Esophagus (tissue), 2 donors: ENCODE results near the gene RBM33. TPM values are rescaled to one million over a fixed set of nuclear protein-coding genes. Genes with fewer than 3 reads are reported as not detected.
A peak's percentile ranks its signal among the peaks of the same experiment; 100 is the strongest.

Experiments
- H3K27ac ChIP-seq, 2 donors: one replicate each; pipeline ENCODE4 v1.5.1; 2013; ENCODE audit warnings: low read depth in 2 of 2, mild to moderate bottlenecking in 2 of 2, inconsistent platforms in 1 of 2, low read length in 1 of 2, moderate library complexity in 1 of 2
- H3K27me3 ChIP-seq, 2 donors: one replicate each; pipeline ENCODE4 v1.6.1; 2013; ENCODE audit warnings: low read length in 2 of 2, control low read depth in 1 of 2, mild to moderate bottlenecking in 1 of 2; ENCODE audit not compliant: insufficient read depth in 2 of 2, control insufficient read depth in 1 of 2
- H3K36me3 ChIP-seq, 2 donors: one replicate each; pipeline ENCODE4 v1.6.1; 2013; ENCODE audit warnings: low read length in 1 of 2; ENCODE audit not compliant: control insufficient read depth in 2 of 2, insufficient read depth in 2 of 2
- H3K4me1 ChIP-seq, 2 donors: one replicate each; pipeline ENCODE4 v1.6.1; 2013; ENCODE audit warnings: low read length in 1 of 2; ENCODE audit not compliant: control insufficient read depth in 2 of 2, insufficient read depth in 2 of 2
- H3K4me3 ChIP-seq, 2 donors: one replicate each; pipeline ENCODE4 v1.5.1; 2013; ENCODE audit warnings: low read length in 2 of 2, mild to moderate bottlenecking in 2 of 2, low read depth in 1 of 2, moderate library complexity in 1 of 2
- H3K9me3 ChIP-seq, 2 donors: one replicate each; pipeline ENCODE4 v1.6.1; 2013; ENCODE audit warnings: mild to moderate bottlenecking in 2 of 2, low read depth in 1 of 2, low read length in 1 of 2, moderate library complexity in 1 of 2; ENCODE audit not compliant: control insufficient read depth in 2 of 2, insufficient read depth in 1 of 2
- WGBS, 2 donors: extraction: QIAGEN DNeasy Blood & Tissue Kit; methylation state at CpG; one replicate each; pipeline ENCODE4 v1.1.7; 2013; 5-methylcytosine and 5-hydroxymethylcytosine counted together
- polyA plus RNA-seq, 2 donors: library from polyadenylated mRNA; stranded (reverse); fragments of 200-250 nt; gene quantifications; one replicate each; pipeline ENCODE4 v1.2.3, GENCODE V29; 2013
- donor health status: healthy with polysubstance abuse.
- donor health status: Bipolar disorder and iron deficiency.

Gene RBM33
- polyA plus RNA-seq, 2 donors: 11.6 to 25.6 TPM

DNA sequence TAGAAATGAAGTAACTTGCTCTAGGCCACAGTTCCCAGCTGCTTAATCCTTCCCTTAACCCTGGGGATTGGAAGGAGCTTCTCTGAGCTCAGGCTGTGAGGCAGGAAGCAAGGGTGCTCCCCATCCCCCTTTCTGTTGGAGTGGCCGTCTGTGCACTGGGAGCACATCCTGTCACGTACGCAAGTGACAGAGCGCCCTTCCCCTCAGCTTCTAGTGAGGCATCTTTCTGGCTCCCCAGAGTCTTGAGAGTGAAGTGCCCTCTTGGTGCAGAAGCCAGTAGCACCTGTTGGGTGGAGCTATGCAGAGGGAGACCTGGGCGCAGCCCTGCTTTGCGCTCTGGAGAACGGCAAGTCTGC, 120.0 kb downstream of the RBM33 start:
- Histone ChIP-seq H3K4me1 (peaks cover 0 to 3% of the 10 kb centered on the region in 2 donors), H3K27ac (peak overlapping the region in 1 of 2 donors; percentile 24), H3K27me3 (no peaks in the 10 kb centered on the region), H3K4me3 (no peak overlapping the region), H3K9me3 (no peaks in the 10 kb centered on the region), H3K36me3 (peaks cover 24 to 32% of the 10 kb centered on the region in 2 donors)
- 78 to 80% methylated on average over 7 of the region's 7 CpGs for WGBS, 2 donors

- H3K36me3 ChIP-seq: peaks cover 30 to 34% of the 10 kb centered on the region in 2 donors
- no peak overlapping the region for H3K27ac ChIP-seq
- no peak overlapping the region for H3K4me3 ChIP-seq
- H3K4me1 ChIP-seq: peaks cover 0 to 3% of the 10 kb centered on the region in 2 donors
- no peaks in the 10 kb centered on the region for H3K9me3 ChIP-seq
- no peaks in the 10 kb centered on the region for H3K27me3 ChIP-seq
- 81 to 84% methylated on average over 8 of the region's 8 CpGs for WGBS, 2 donors
Measured at GRCh38 chr7:155765458-155765857, 121.0 kb downstream of the RBM33 start.

GRCh38 chr7:155766386-155766785, 121.9 kb downstream of the RBM33 start:
- Histone ChIP-seq H3K27me3 (no peaks in the 10 kb centered on the region), H3K9me3 (no peaks in the 10 kb centered on the region), H3K27ac (no peak overlapping the region), H3K4me1 (peaks cover 0 to 3% of the 10 kb centered on the region in 2 donors), H3K4me3 (no peak overlapping the region), H3K36me3 (peaks cover 32 to 34% of the 10 kb centered on the region in 2 donors)
- 86 to 89% methylated on average over 12 of the region's 12 CpGs for WGBS, 2 donors

GRCh38 chr7:155766966-155767916, 122.8 kb downstream of the RBM33 start:
- H3K36me3 ChIP-seq: peaks cover 34 to 35% of the 10 kb centered on the region in 2 donors
- WGBS, 2 donors: 83 to 88% methylated on average over 12 of the region's 12 CpGs
- no peak overlapping the region for H3K4me3 ChIP-seq
- H3K4me1 ChIP-seq: peaks cover 0 to 3% of the 10 kb centered on the region in 2 donors
- H3K27me3 ChIP-seq: no peaks in the 10 kb centered on the region
- H3K27ac ChIP-seq: no peak overlapping the region
- no peaks in the 10 kb centered on the region for H3K9me3 ChIP-seq

- peaks cover 22 to 33% of the 10 kb centered on the region in 2 donors for H3K36me3 ChIP-seq
- no peaks in the 10 kb centered on the region for H3K27me3 ChIP-seq
- no peaks in the 10 kb centered on the region for H3K4me1 ChIP-seq
- H3K4me3 ChIP-seq: no peak overlapping the region
- no peak overlapping the region for H3K27ac ChIP-seq
- no peaks in the 10 kb centered on the region for H3K9me3 ChIP-seq
- 83 to 86% methylated on average over 6 of the region's 6 CpGs for WGBS, 2 donors
Measured at GRCh38 chr7:155769701-155770100, 125.2 kb downstream of the RBM33 start.

DNA sequence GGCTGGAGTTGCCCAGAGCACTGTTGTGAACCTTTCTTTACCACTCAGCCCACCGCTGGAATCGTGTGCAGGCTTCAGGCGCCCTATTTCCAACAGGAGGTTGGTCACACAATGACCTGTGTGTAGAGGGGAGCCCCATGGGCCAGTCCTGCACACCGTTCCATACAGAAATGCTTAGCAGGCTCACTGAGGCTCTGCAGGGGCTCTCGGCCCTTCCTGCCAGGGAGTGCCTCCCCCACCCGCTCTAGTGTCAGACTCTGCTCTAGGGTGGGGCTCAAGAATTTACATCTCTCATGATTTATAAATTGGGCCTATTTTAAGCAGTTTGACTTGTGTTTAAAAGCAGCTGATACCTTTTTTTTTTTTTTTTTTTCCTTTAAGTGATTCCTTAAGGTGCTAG, 125.8 kb downstream of the RBM33 start:
- Histone ChIP-seq H3K27me3 (no peaks in the 10 kb centered on the region), H3K27ac (peak overlapping the region in 1 of 2 donors; percentile 6), H3K4me3 (no peak overlapping the region), H3K4me1 (no peaks in the 10 kb centered on the region), H3K36me3 (peaks cover 25 to 36% of the 10 kb centered on the region in 2 donors), H3K9me3 (no peaks in the 10 kb centered on the region)
- WGBS, 2 donors: 80 to 86% methylated on average over 6 of the region's 6 CpGs

GRCh38 chr7:155773531-155773930, 129.1 kb downstream of the RBM33 start:
- H3K27ac ChIP-seq: no peak overlapping the region
- H3K9me3 ChIP-seq: no peaks in the 10 kb centered on the region
- H3K4me1 ChIP-seq: no peaks in the 10 kb centered on the region
- 97% methylated on average over 4 of the region's 4 CpGs for WGBS, 2 donors
- H3K4me3 ChIP-seq: no peak overlapping the region
- peaks cover 23 to 36% of the 10 kb centered on the region in 2 donors for H3K36me3 ChIP-seq
- H3K27me3 ChIP-seq: no peaks in the 10 kb centered on the region

DNA sequence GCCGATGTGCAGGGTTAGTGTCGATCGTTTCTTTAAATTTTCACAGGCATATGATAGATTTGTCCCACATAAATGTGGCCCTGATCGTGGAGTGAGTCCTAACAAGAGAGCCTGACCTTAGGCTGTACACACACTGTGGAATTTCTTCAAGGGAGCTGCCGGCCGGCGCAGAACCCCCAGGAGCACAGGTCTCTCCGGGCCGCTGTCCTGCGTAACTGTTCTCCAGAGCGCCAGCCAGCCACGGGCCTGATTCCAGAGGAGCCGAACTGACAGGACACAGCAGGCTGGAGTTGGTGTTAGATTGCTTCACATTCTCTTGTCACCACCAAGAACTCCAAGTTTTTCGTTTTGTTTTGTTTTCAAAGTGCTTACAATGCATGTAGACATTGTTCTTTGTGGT, 130.5 kb downstream of the RBM33 start:
- Histone ChIP-seq H3K27me3 (no peaks in the 10 kb centered on the region), H3K36me3 (peaks cover 20 to 28% of the 10 kb centered on the region in 2 donors), H3K4me1 (no peaks in the 10 kb centered on the region), H3K4me3 (no peak overlapping the region), H3K27ac (no peak overlapping the region), H3K9me3 (no peaks in the 10 kb centered on the region)
- 91 to 94% methylated on average over 14 of the region's 14 CpGs for WGBS, 2 donors

DNA sequence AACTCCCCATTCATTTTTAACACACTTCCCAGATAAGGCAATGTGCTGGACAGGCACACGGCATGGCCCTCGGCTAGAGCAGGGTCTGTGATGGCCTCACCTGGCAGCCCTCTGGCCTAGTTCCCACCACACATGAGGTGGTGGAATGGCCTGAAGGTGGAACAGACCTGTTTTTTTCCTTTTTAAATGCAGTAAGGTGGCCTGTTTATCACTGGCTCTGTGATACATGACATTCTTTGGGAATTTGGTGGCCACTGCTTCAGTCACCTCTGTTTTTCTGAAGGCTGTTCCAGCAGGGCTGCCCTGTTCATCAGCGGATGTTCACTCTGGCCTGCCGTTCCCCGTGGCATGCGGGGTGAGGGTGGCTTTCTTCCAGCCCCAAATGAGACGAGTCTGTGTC, 131.2 kb downstream of the RBM33 start:
- Histone ChIP-seq H3K27ac (no peak overlapping the region), H3K9me3 (no peaks in the 10 kb centered on the region), H3K4me1 (no peaks in the 10 kb centered on the region), H3K27me3 (no peaks in the 10 kb centered on the region), H3K36me3 (peaks cover 18 to 26% of the 10 kb centered on the region in 2 donors), H3K4me3 (no peak overlapping the region)
- 92 to 95% methylated on average over 7 of the region's 7 CpGs for WGBS, 2 donors

GRCh38 chr7:155776606-155777005, 132.1 kb downstream of the RBM33 start:
- no peaks in the 10 kb centered on the region for H3K9me3 ChIP-seq
- H3K4me1 ChIP-seq: no peaks in the 10 kb centered on the region
- no peak overlapping the region for H3K4me3 ChIP-seq
- H3K27me3 ChIP-seq: no peaks in the 10 kb centered on the region
- H3K27ac ChIP-seq: no peak overlapping the region
- H3K36me3 ChIP-seq: peaks cover 25 to 30% of the 10 kb centered on the region in 2 donors
- WGBS, 2 donors: 90% methylated on average over 8 of the region's 8 CpGs
